Endothelial cell of umbilical vein (primary cell): ENCODE results near the gene IRX1.

Experiments
- CTCF ChIP-seq, 2 donors: IDR thresholded peaks; 1 replicate in 1 of 2; 2 replicates in 1 of 2; pipeline ENCODE4 v1.5.1; 2011; ENCODE audit warnings: low read length in 2 of 2, mild to moderate bottlenecking in 2 of 2, moderate library complexity in 2 of 2, control low read depth in 1 of 2, inconsistent platforms in 1 of 2, low read depth in 1 of 2; ENCODE audit not compliant: insufficient read depth in 1 of 2; ENCODE audit errors: extremely low read depth in 1 of 2
- EZH2 ChIP-seq: IDR thresholded peaks from 2 replicates; pipeline ENCODE4 v1.6.1; 2012; ENCODE audit warnings: borderline replicate concordance, low read depth, mild to moderate bottlenecking, moderate library complexity, low read length, inconsistent platforms; ENCODE audit not compliant: severe bottlenecking
- GATA2 ChIP-seq: IDR thresholded peaks from 2 replicates; pipeline ENCODE4 v1.7.0; 2011; ENCODE audit warnings: low read depth, mild to moderate bottlenecking, moderate library complexity, mixed read lengths, low read length; ENCODE audit not compliant: insufficient read length, insufficient read depth
- JUN ChIP-seq: IDR thresholded peaks from 2 replicates; pipeline ENCODE4 v1.6.1; 2011; ENCODE audit warnings: borderline replicate concordance, low read depth; ENCODE audit not compliant: insufficient read length, insufficient read depth
- MYC ChIP-seq: IDR thresholded peaks from one replicate; pipeline ENCODE4 v1.6.1; 2011; ENCODE audit warnings: mild to moderate bottlenecking, low read depth, low read length
- POLR2A ChIP-seq: IDR thresholded peaks from 2 replicates; pipeline ENCODE4 v1.6.1; 2012; ENCODE audit warnings: low read depth, mild to moderate bottlenecking, control low read depth, low read length
- POLR2AphosphoS5 ChIP-seq: IDR thresholded peaks from 2 replicates; pipeline ENCODE4 v1.6.1; 2012; ENCODE audit warnings: low read depth, mild to moderate bottlenecking, control low read depth, low read length, moderate library complexity; ENCODE audit not compliant: insufficient read depth

- TF ChIP-seq POLR2A = no peak
- TF ChIP-seq CTCF (IDR thresholded peaks at IDR 0.05; ENCODE audit: extremely low read depth in 1 of 2, insufficient read depth in 1 of 2, low read depth in 1 of 2, low read length in 2 of 2) = no peak
- no peak for TF ChIP-seq MYC
- no peak for TF ChIP-seq EZH2
- TF ChIP-seq JUN = no peak
- TF ChIP-seq GATA2 = no peak
- no peak for TF ChIP-seq POLR2AphosphoS5
Measured at GRCh38 chr5:3590967-3591900, 4.4 kb upstream of the IRX1 start.
